GM23248 (cell line): Measurements from ENCODE around the gene OLIG3.

Experiments used
- EZH2 ChIP-seq: fragments of 200-600 bp; sonication (generic); IDR thresholded peaks from 2 replicates; pipeline ENCODE4 v1.6.1; 2018; ENCODE audit warnings: antibody characterized with exemption, mild to moderate bottlenecking; ENCODE audit not compliant: insufficient read depth, poor library complexity, severe bottlenecking
- EZH2phosphoT487 ChIP-seq: fragments of 200-600 bp; sonication (generic); IDR thresholded peaks from 2 replicates; pipeline ENCODE4 v1.6.1; 2018; ENCODE audit warnings: antibody characterized with exemption, moderate library complexity, mild to moderate bottlenecking, low read depth; ENCODE audit not compliant: insufficient read depth

DNA sequence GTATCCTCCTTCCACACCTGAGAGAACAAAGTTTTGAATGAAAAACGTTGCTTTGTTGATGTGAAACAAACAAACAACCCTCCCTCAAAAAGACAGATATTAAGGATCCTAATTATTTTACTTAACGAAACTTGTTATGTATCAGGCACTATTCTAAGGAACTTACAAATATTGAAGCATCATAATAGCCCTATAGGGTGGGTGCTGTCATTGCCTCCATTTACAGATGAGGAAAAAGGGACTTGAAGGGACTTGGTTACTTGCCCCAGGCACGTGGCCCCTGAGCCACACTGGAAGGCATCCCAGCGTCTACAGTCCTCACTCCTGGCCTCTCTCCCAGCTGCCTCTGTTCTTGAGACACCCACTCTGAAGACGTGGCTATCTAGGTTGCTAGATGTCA is 20.2 kb upstream of the OLIG3 start:
- TF ChIP-seq EZH2 (no peak), EZH2phosphoT487 (no peak)
